Measurements from ENCODE around the gene RHBDF1.

The RHBDF1 gene, protein sequence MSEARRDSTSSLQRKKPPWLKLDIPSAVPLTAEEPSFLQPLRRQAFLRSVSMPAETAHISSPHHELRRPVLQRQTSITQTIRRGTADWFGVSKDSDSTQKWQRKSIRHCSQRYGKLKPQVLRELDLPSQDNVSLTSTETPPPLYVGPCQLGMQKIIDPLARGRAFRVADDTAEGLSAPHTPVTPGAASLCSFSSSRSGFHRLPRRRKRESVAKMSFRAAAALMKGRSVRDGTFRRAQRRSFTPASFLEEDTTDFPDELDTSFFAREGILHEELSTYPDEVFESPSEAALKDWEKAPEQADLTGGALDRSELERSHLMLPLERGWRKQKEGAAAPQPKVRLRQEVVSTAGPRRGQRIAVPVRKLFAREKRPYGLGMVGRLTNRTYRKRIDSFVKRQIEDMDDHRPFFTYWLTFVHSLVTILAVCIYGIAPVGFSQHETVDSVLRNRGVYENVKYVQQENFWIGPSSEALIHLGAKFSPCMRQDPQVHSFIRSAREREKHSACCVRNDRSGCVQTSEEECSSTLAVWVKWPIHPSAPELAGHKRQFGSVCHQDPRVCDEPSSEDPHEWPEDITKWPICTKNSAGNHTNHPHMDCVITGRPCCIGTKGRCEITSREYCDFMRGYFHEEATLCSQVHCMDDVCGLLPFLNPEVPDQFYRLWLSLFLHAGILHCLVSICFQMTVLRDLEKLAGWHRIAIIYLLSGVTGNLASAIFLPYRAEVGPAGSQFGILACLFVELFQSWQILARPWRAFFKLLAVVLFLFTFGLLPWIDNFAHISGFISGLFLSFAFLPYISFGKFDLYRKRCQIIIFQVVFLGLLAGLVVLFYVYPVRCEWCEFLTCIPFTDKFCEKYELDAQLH

DNA sequence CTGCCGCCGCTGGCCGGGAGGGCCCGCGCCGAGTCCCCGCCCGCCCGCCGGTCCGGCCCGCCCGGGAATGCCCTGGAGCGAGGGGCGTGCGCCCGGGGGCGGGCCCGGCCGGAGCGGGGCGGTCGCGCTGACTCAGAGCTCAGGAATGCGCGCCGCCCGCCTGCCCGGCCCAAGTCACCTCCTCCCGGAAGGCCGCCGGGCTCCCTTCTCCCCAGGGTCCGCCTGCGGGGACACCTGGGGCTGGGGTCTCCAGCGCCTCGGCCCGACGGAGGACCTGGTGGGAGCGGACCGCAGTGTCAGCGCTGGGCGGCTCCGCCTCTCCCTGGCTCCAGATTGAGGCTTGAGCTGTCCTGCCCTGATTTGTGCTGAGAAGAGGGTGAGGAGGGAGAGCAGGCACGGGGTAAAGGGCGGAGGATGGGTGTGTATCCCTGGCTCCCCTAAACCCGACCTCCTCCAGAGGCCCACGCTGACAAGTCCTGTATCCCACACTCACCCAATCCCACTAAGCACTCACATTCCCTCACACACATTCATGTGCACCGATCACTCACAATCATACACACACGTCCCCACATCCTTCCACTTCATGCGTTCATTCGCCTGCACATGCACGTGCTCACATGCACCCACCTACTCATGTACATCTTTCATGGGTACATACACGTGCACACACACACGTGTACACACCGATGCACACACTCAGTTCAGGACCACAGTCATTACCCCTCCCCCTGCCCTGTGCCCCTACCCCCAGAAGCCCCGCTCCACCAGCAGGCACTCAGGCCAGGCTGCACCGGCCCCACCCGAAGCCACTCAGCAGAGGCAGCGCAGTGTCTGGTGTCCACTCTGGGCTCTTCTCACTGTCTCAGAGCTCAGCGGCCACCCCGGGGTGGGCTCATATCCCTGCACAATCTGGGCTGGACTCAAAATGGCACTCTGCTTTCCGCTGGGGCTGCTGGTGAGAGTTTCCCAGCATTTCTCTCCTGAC, at the start of gene RHBDF1:
Gene RHBDF1 (minus strand): TSS at position 71 of the 988 bp plus-strand sequence. CDS start 7,616 bp downstream, outside the sequence.
- TF ChIP-seq, protein P1, sequence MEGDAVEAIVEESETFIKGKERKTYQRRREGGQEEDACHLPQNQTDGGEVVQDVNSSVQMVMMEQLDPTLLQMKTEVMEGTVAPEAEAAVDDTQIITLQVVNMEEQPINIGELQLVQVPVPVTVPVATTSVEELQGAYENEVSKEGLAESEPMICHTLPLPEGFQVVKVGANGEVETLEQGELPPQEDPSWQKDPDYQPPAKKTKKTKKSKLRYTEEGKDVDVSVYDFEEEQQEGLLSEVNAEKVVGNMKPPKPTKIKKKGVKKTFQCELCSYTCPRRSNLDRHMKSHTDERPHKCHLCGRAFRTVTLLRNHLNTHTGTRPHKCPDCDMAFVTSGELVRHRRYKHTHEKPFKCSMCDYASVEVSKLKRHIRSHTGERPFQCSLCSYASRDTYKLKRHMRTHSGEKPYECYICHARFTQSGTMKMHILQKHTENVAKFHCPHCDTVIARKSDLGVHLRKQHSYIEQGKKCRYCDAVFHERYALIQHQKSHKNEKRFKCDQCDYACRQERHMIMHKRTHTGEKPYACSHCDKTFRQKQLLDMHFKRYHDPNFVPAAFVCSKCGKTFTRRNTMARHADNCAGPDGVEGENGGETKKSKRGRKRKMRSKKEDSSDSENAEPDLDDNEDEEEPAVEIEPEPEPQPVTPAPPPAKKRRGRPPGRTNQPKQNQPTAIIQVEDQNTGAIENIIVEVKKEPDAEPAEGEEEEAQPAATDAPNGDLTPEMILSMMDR (IDR thresholded peaks at IDR 0.05; ENCODE audit: insufficient read depth, low read depth, low read length, missing control alignments) = no peak
- DNase-seq (ENCODE audit: low read depth) = peak; percentile 28
- H3K4me3 ChIP-seq (ENCODE audit: low read depth, low read length) = no peak within 1 kb of the TSS; the same call in 1 of the 2 replicates

DNA sequence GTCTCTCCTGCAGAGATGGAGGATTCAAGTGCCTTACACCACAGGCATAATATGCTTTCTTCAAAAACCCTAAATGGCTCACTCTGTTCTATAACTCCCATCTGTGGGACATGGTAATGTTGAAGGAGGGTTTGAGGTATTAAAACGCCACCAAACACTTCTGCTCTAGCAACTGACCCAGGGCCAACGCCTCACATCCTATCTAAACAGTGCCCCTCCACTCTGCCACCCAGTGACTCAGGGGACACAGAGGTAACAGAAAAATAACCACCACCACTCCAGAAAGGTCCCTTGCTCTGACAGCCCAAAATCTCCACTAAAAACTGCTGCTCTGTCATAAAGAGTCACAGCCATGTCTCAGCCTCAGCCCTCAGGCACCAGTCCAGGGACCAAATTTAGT, 48.3 kb upstream of the RHBDF1 start:
- TF ChIP-seq, protein P1 (IDR thresholded peaks at IDR 0.05; ENCODE audit: insufficient read depth, low read depth, low read length, missing control alignments) = no peak
- no peak for DNase-seq (ENCODE audit: low read depth)
- H3K4me3 ChIP-seq (ENCODE audit: low read depth, low read length) = no peak overlapping the region

DNA sequence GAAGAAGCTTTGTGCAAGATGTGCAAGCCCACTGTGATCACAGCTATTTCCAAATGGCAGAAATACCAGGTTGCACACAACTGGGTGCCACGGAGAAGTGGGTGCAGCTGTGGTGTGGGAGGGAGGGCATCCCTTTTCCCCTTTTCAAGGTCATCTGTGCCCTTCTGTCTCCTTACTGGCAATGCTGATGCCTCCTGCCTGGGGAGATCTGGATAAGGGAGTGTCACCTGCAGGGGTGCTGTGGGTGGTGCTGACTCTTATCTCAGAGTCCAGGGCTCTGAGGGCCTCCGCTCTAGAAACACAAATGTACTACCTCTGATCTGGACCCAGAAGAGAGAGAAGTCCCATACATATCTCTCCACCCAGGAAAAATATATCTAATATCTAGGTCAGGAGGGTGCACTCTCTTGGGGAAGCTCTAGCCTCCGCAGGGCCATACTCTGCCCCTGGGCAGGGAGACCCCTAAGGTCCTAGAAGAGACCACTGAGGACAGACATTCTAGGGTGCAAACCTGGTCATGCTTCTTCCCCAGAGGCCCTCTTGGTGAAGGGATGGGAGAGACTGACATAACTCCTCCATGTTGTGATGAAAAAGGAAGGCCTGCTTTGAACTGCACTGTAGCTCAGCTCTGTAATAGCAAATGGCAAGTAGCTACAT, 47.5 kb upstream of the RHBDF1 start:
- TF ChIP-seq, protein P1 (IDR thresholded peaks at IDR 0.05; ENCODE audit: insufficient read depth, low read depth, low read length, missing control alignments) = no peak
- no peak overlapping the region for H3K4me3 ChIP-seq (ENCODE audit: low read depth, low read length)
- DNase-seq (ENCODE audit: low read depth) = no peak

DNA sequence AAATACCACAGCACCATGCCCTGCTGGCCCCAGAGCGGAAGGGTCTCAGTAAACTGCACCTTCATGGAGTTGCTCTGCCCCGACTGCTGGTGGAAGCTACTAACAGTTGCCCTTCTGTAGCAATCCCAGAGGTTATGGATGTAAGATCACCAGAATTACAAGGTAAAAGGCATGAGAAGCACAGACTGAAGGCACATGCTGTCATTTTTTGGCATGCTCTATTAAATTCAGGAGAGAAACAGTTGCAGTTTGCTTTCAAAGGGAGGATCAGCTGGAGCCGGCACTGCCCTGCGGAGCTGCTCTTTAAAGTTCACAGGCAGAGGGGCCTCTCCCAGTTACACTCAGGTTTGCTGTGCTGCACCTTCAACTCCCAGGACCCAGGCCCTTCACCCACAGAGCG, 46.9 kb upstream of the RHBDF1 start:
- DNase-seq (ENCODE audit: low read depth) = no peak
- TF ChIP-seq, protein P1 (IDR thresholded peaks at IDR 0.05; ENCODE audit: insufficient read depth, low read depth, low read length, missing control alignments) = no peak
- H3K4me3 ChIP-seq (ENCODE audit: low read depth, low read length) = no peak overlapping the region

DNA sequence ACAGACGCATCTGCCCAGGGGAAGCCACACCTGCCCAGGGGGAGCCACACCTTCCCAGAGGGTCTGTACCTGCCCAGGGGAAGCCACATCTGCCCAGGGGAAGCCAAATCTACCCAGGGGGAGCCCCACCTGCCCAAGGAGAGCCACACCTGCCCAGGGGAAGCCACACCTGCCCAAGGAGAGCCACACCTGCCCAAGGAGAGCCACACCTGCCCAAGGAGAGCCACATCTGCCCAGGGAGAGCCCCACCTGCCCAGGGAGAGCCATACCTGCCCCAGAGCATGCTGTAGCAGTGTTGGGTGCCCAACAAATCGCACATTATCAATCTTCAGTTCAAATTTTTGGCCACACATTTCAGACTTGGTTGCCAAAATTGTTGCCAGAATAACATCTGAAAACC, 46.4 kb upstream of the RHBDF1 start:
- DNase-seq (ENCODE audit: low read depth) = no peak
- TF ChIP-seq, protein P1 (IDR thresholded peaks at IDR 0.05; ENCODE audit: insufficient read depth, low read depth, low read length, missing control alignments) = no peak
- H3K4me3 ChIP-seq (ENCODE audit: low read depth, low read length) = no peak overlapping the region
